NT2/D1 (cell line): ENCODE data around the gene WRAP73.

ENCODE experiments used
- SUZ12 ChIP-seq: IDR thresholded peaks from 2 replicates; pipeline ENCODE4 v1.6.1; 2011; ENCODE audit not compliant: insufficient read length, insufficient read depth; ENCODE audit errors: extremely low read depth
- YY1 ChIP-seq: IDR thresholded peaks from 2 replicates; pipeline ENCODE4 v1.6.1; 2011; ENCODE audit not compliant: insufficient read length, insufficient read depth
- ZNF274 ChIP-seq: IDR thresholded peaks from 2 replicates; pipeline ENCODE4 v1.6.1; 2011; ENCODE audit warnings: mild to moderate bottlenecking, low read depth, low read length

GRCh38 chr1:3609016-3609768 lies 40.7 kb downstream of the WRAP73 start:
- TF ChIP-seq YY1, result no peak
- no peak for TF ChIP-seq ZNF274
- TF ChIP-seq SUZ12, result no peak
